Measurements from ENCODE around the gene FRMPD1.
"Not testable (repeated sequence)": the region's sequence is repeated elsewhere in the genome, so short reads cannot be mapped to it uniquely, and the experiment has no call there.

FRMPD1 gene

DNA sequence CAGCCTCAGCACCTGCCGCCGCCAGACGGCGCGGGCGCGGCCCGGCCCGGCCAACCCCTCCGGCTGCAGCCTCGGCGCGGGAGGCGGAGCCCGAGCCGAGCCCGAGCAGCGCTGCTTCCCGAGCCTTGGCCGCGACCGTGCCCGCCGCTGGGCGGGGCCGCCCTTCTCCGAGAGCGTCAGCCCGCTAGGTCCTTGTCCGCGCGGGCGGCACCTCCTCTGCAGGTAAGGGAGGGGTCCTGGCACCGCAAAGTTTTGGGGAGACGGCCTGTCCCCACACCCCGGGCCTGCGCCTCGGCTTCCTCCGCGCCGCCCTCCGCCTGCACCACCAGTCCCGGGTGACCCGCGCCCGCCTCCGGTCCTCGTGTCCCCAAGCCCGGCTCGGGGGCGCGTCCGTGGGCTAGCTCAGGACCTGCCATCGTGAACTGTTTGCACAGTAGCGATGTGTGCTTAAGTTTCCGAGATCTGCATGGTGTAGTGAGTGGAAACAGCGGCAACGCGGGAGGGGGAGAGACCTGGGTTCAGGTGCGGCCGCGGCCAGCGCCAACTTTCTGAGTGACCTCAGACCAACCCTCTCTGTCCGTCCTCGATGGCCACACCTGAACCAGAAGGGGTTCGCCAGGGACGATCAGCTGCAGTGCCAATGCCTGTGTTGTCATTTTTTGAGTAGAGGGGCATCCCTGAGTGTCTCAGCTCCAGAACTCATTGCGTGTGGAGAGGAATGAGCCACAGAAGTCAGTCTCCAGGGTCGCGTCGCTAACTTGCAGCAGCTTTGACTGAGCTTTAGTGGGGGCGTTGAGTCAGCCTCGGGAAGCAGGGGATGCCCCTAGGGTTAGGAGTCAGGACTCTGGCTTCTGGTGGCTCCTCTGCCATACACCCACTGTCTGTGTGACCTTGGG is at the start of gene FRMPD1:
FRMPD1 (plus strand) TSS at position 82 of the 896 bp plus-strand sequence. CDS start 41,688 bp downstream, outside the sequence.
- DNase-seq (ENCODE audit: low read depth in 3 of 3, low spot score in 1 of 3): peak in 2 of 3 donors; percentile 13 to 36

- DNase-seq (ENCODE audit: low read depth in 3 of 3, low spot score in 1 of 3): not testable (repeated sequence)
Measured at GRCh38 chr9:37602061-37602460, 48.7 kb upstream of the FRMPD1 start.

DNA sequence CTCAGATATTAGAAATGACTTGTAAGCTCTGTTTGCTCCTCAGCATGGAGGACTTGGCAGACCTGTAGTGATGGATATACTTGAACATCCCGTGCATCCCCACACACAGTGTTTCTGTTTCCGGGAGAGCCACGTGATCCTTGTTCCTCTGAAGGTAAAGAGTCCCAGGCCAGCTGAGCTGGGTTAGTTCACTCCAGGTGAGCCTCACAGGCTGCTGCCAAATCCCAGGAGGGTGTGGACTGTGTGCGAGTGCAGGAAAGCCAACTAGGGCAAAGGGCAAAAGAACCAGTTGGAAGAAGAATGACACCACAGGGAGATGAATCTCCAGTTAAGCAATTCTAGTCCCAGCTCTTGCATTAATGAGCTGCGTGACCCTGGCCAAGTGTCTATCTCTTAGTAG is 47.9 kb upstream of the FRMPD1 start:
- DNase-seq (ENCODE audit: low read depth in 3 of 3, low spot score in 1 of 3): no peak

DNA sequence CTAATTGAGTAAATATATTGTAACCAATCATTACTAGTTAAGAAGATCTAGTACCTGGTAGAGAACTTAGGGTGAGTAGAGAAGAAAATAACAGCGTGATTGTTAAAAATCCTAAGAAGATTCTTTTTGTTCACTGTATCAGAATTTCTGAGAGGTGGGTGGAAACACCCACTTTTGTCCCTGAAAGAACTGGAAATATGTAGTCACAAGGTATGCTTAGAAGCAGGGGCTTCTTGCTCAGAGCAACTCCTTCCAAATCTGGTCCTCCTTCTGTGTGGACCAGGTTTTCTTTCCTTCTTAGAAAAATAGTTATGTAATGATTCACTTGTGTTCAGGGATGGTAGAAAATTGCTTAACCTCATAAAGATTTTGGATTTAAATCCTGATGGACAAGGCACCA is 46.5 kb upstream of the FRMPD1 start:
- no peak for DNase-seq (ENCODE audit: low read depth in 3 of 3, low spot score in 1 of 3)

- no peak for DNase-seq (ENCODE audit: low read depth in 3 of 3, low spot score in 1 of 3)
Measured at GRCh38 chr9:37608250-37608649, 42.5 kb upstream of the FRMPD1 start.

DNA sequence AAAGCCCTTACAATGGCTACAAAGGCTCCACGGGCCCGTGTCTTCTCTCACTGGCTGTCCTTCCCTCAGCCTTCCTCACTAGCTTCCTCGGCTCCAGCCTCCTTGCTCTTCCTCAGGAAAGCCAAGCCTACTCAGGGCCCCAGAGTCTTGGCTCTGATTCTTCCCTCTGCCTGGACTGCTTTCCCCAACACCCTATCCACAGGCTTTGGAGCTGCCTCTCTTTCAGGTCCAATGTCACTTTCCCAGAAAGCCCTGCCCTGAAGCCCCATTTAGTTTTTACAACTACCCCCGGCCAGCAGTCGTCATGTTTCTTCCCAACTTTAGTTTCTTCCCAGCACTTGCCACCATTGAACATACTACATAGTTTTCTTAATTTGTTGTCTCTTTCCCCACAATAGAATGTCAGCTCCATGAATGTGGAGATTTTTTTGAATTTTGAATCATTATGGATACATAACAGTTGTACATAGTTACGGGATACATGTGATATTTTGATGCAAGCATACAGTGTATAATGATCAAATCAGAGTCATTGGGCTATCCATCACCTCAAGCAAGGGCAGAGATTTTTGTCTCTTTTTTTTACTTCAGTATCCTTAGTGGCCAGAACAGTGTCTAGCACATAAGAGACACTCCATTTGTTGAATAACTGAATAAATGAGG is 40.9 kb upstream of the FRMPD1 start:
- DNase-seq (ENCODE audit: low read depth in 3 of 3, low spot score in 1 of 3): no peak

DNA sequence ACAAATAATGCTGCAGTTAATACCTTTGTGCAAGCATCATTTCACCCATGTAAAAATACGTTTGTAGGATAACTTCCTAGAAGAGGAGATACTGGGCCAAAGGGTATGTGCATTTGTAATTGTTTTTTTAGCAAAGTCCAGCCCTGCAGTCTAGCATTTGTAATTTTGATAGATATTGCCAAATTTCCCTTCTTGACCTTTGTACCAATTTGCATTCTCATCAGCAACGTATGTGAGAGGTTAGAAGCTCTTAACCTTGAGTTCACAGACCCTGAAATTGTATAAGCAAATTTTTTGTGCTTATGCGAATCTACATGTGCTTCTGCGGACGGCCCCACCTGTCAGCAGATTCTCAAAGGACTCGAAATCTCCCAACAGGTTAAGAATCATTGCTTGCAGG is 39.7 kb upstream of the FRMPD1 start:
- no peak for DNase-seq (ENCODE audit: low read depth in 3 of 3, low spot score in 1 of 3)

GRCh38 chr9:37611961-37612360 is 38.8 kb upstream of the FRMPD1 start:
- DNase-seq (ENCODE audit: low read depth in 3 of 3, low spot score in 1 of 3): no peak

- DNase-seq (ENCODE audit: low read depth in 3 of 3, low spot score in 1 of 3): no peak
Measured at GRCh38 chr9:37617161-37617560, 33.6 kb upstream of the FRMPD1 start.

GRCh38 chr9:37617832-37618231 is 32.9 kb upstream of the FRMPD1 start:
- DNase-seq (ENCODE audit: low read depth in 3 of 3, low spot score in 1 of 3): no peak

GRCh38 chr9:37618817-37619216 is 31.9 kb upstream of the FRMPD1 start:
- no peak for DNase-seq (ENCODE audit: low read depth in 3 of 3, low spot score in 1 of 3)

DNA sequence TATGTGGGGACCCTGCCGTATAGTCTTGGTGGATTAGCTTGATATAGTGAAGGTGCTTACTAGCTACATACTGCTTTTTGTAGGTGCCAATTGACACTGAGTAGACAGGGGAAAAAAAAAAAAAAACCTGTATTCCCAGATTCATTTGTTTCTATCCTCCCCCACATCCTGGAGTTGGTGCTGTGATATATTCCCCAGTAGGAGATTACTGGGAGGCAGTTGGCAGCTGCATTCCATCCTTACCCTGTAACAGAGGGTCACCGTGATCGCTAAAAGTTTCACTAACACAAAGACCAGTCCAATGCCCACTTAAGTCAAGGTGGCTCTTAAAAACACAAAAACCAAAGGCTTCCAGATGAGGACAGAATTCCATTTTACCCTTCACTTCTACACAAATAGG is 30.9 kb upstream of the FRMPD1 start:
- DNase-seq (ENCODE audit: low read depth in 3 of 3, low spot score in 1 of 3): no peak

DNA sequence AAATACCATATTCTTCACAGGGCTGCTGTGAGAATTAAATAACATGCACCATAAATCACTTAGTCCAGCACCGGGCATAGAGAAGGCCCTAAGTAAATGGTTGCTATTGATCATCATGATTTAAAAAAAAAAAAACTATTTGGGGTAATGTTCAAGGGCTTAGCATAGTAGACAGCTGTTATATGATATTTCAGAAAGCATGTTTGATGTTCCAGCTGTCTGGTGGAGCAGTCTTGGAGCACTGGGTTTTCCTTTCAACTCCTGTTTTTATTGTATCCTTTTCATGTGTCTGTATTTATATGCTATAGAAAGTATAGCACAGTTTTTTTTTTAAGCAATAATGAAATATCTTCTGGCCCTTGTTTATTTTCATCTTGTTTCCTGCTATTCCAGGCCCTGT is 30.4 kb upstream of the FRMPD1 start:
- DNase-seq (ENCODE audit: low read depth in 3 of 3, low spot score in 1 of 3): no peak

- DNase-seq (ENCODE audit: low read depth in 3 of 3, low spot score in 1 of 3): no peak
Measured at GRCh38 chr9:37621273-37622121, 29.3 kb upstream of the FRMPD1 start.

DNA sequence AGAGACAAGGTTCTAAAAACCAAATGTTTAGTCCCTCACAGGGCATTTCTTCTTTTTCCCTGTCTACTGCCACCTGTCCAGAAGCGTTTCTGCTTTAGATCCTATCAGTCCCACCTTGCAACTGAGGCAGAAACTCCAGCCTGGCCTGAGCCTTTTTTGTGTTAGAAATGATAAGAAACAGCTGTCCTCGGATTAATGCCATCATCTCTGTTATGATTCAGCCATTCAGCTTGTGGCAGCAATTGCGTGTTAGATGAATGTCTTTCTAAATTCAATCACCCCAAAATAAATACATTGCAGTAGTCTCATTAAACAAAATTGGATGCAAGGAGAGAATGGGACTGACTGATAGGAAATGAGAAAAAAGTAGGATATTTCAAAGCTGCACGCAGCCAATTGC is 28.3 kb upstream of the FRMPD1 start:
- DNase-seq (ENCODE audit: low read depth in 3 of 3, low spot score in 1 of 3): no peak

DNA sequence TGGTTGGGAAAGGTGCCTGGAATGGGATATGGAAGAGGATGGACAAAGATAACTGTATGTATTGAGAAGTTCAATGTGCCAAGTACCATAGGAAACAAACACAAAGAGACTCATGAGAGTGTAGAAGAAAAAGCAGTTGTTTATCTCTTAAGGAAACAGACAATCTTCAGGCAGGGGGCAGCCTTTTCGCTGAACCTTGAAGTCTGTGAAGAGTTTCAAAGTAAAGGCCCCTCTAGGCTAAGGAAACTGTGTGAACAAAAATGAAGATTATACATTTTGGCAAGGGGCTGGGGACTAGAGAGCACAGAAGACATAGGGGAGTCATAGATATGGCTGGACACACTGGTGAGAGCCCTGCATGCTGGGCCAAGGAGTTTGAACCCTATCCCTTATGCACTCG is 27.5 kb upstream of the FRMPD1 start:
- no peak for DNase-seq (ENCODE audit: low read depth in 3 of 3, low spot score in 1 of 3)

DNA sequence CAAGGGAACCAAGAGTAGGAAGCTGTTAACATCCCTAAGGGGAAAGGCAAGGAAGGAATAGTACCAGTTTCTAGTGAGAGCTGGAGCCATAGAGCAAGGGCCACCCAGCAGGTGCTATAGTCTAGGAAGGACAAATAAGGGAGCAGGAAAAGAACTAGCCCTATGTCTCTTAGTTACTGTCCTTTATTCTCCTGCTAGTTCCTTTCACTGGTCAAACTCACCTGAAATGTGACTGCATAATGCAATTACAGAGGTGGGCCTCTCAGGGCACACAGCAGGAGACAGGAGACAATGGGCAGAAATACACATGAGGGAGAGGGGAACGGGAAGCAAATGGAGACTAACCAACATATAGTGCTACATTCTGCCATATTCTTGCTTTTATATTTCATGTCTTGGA is 26.7 kb upstream of the FRMPD1 start:
- no peak for DNase-seq (ENCODE audit: low read depth in 3 of 3, low spot score in 1 of 3)

GRCh38 chr9:37625036-37625757 is 25.6 kb upstream of the FRMPD1 start:
- no peak for DNase-seq (ENCODE audit: low read depth in 3 of 3, low spot score in 1 of 3)

DNA sequence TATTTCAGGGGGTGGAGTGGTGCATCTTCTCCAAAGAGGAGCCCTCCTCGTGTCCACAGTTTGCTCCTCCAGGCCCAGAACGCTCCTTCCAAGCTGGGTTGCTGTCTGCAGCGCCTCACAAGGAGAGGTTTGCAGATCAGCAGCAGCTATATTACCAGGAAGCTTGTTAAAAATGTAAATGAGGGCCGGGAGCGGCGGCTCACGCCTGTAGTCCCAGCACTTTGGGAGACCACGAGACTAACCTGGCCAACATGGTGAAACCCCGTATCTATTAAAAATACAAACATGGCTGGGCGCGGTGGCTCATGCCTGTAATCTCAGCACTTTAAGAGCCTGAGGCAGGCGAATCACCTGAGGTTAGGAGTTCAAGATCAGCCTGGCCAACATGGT is 25.0 kb upstream of the FRMPD1 start:
- DNase-seq (ENCODE audit: low read depth in 3 of 3, low spot score in 1 of 3): no peak

DNA sequence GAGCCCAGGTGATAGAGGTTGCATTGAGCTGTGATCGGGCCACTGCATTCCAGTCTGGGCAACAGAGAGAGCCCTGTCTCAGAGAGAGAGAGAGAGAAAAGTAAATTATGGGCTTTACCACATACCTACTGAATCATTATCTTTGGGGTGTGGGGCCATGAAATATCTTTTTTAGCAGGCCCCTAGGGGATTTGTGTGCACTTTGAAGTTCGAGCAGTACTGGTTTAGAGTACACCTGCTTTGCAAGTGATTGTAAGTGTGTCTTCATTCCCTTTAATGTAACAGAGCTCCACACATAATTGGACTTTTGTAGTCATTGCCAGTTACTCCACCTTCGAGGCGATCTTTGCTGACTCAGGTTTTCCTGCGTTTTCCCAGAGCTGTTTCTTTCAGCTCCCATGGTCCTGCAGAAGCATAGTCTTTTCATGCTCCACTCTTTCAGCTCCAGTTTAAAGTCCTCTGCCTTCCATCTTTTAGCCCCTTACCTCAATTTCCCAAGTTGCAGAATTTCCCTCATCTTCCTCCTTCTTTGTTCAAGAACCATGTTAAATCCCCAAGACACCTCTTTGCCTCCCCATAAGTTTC is 24.0 kb upstream of the FRMPD1 start:
- DNase-seq (ENCODE audit: low read depth in 3 of 3, low spot score in 1 of 3): no peak

DNA sequence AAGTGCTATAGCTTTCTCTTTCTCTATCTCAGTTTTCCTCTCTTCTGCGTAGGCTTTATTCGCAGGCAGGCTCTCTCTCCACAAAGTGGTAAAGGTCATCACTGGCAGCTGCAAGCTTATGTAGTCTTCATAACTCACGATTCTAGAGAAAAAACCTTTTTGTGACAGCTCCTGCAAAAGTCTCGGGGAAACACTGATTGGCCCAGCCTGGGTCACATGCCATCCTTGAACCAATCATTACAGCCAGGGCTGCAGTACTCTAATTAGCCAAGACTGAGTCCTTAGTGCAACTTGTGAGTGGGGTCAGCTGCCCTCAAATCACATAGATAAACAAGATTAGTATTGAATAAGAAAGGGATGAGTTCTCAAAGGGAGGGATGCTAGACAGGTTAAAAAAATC is 18.3 kb upstream of the FRMPD1 start:
- no peak for DNase-seq (ENCODE audit: low read depth in 3 of 3, low spot score in 1 of 3)

Measured in stimulated activated CD4-positive, alpha-beta T cell treated with anti-CD3 and anti-CD28 coated beads, TNF-alpha, amount 100 ng/mL, for 1 hour (primary cell).